Measurements from ENCODE around the gene SOS2.
A peak's percentile ranks its signal among the peaks of the same experiment; 100 is the strongest.

The SOS2 gene

GRCh38 chr14:50123062-50123461 is 108.3 kb downstream of the SOS2 start:
- no peak for DNase-seq
- Histone ChIP-seq H3K27me3 (replicated peaks; ENCODE audit: control insufficient read depth, insufficient read depth, low read length, poor library complexity, severe bottlenecking) (no peaks in the 10 kb centered on the region), H3K9me3 (ENCODE audit: control insufficient read depth, low read length) (no peaks in the 10 kb centered on the region), H3K36me3 (ENCODE audit: control insufficient read depth, insufficient read depth, low read length) (peaks cover 8% of the 10 kb centered on the region), H3K27ac (ENCODE audit: insufficient read depth, low read length, poor library complexity, severe bottlenecking) (no peak overlapping the region), H3K4me1 (ENCODE audit: control insufficient read depth, insufficient read depth, low read length, poor library complexity, severe bottlenecking) (no peaks in the 10 kb centered on the region), H3K4me3 (ENCODE audit: insufficient read depth, low read depth, low read length, poor library complexity, severe bottlenecking) (no peak overlapping the region)

GRCh38 chr14:50122291-50122690 is 109.1 kb downstream of the SOS2 start:
- Histone ChIP-seq H3K36me3 (ENCODE audit: control insufficient read depth, insufficient read depth, low read length) (peaks cover 8% of the 10 kb centered on the region), H3K27me3 (replicated peaks; ENCODE audit: control insufficient read depth, insufficient read depth, low read length, poor library complexity, severe bottlenecking) (no peaks in the 10 kb centered on the region), H3K4me1 (ENCODE audit: control insufficient read depth, insufficient read depth, low read length, poor library complexity, severe bottlenecking) (no peaks in the 10 kb centered on the region), H3K27ac (ENCODE audit: insufficient read depth, low read length, poor library complexity, severe bottlenecking) (no peak overlapping the region), H3K9me3 (ENCODE audit: control insufficient read depth, low read length) (no peaks in the 10 kb centered on the region), H3K4me3 (ENCODE audit: insufficient read depth, low read depth, low read length, poor library complexity, severe bottlenecking) (no peak overlapping the region)
- DNase-seq: no peak

- H3K27ac ChIP-seq (ENCODE audit: insufficient read depth, low read length, poor library complexity, severe bottlenecking): no peak overlapping the region
- no peaks in the 10 kb centered on the region for H3K9me3 ChIP-seq (ENCODE audit: control insufficient read depth, low read length)
- H3K36me3 ChIP-seq (ENCODE audit: control insufficient read depth, insufficient read depth, low read length): peaks cover 8% of the 10 kb centered on the region
- no peaks in the 10 kb centered on the region for H3K27me3 ChIP-seq (replicated peaks; ENCODE audit: control insufficient read depth, insufficient read depth, low read length, poor library complexity, severe bottlenecking)
- H3K4me3 ChIP-seq (ENCODE audit: insufficient read depth, low read depth, low read length, poor library complexity, severe bottlenecking): no peak overlapping the region
- DNase-seq: no peak
- H3K4me1 ChIP-seq (ENCODE audit: control insufficient read depth, insufficient read depth, low read length, poor library complexity, severe bottlenecking): peaks cover 6% of the 10 kb centered on the region
These were observed 109.9 kb downstream of the SOS2 start for GRCh38 chr14:50121486-50121885.

- no peak overlapping the region for H3K27ac ChIP-seq (ENCODE audit: insufficient read depth, low read length, poor library complexity, severe bottlenecking)
- no peaks in the 10 kb centered on the region for H3K9me3 ChIP-seq (ENCODE audit: control insufficient read depth, low read length)
- H3K4me1 ChIP-seq (ENCODE audit: control insufficient read depth, insufficient read depth, low read length, poor library complexity, severe bottlenecking): peaks cover 10% of the 10 kb centered on the region
- peaks cover 17% of the 10 kb centered on the region for H3K36me3 ChIP-seq (ENCODE audit: control insufficient read depth, insufficient read depth, low read length)
- H3K27me3 ChIP-seq (replicated peaks; ENCODE audit: control insufficient read depth, insufficient read depth, low read length, poor library complexity, severe bottlenecking): no peaks in the 10 kb centered on the region
- DNase-seq: no peak
- no peak overlapping the region for H3K4me3 ChIP-seq (ENCODE audit: insufficient read depth, low read depth, low read length, poor library complexity, severe bottlenecking)
These were observed 113.9 kb downstream of the SOS2 start for GRCh38 chr14:50117456-50117855.

GRCh38 chr14:50116966-50117365 is 114.4 kb downstream of the SOS2 start:
- Histone ChIP-seq H3K4me3 (ENCODE audit: insufficient read depth, low read depth, low read length, poor library complexity, severe bottlenecking) (peak overlapping the region; percentile 85), H3K27ac (ENCODE audit: insufficient read depth, low read length, poor library complexity, severe bottlenecking) (peak overlapping the region; percentile 92), H3K36me3 (ENCODE audit: control insufficient read depth, insufficient read depth, low read length) (peaks cover 21% of the 10 kb centered on the region), H3K9me3 (ENCODE audit: control insufficient read depth, low read length) (no peaks in the 10 kb centered on the region), H3K4me1 (ENCODE audit: control insufficient read depth, insufficient read depth, low read length, poor library complexity, severe bottlenecking) (peaks cover 10% of the 10 kb centered on the region), H3K27me3 (replicated peaks; ENCODE audit: control insufficient read depth, insufficient read depth, low read length, poor library complexity, severe bottlenecking) (no peaks in the 10 kb centered on the region)
- no peak for DNase-seq

GRCh38 chr14:50116181-50116956 is 115.0 kb downstream of the SOS2 start, which contains the start of gene VCPKMT:
TSS of gene VCPKMT (minus strand) at chr14:50116572. CDS start at chr14:50116552, 20 bp downstream.
- Histone ChIP-seq H3K27me3 (replicated peaks; ENCODE audit: control insufficient read depth, insufficient read depth, low read length, poor library complexity, severe bottlenecking) (no peaks in the 10 kb centered on the region), H3K27ac (ENCODE audit: insufficient read depth, low read length, poor library complexity, severe bottlenecking) (peak within 1 kb of the TSS; percentile 92), H3K4me1 (ENCODE audit: control insufficient read depth, insufficient read depth, low read length, poor library complexity, severe bottlenecking) (peaks cover 10% of the 10 kb centered on the region), H3K4me3 (ENCODE audit: insufficient read depth, low read depth, low read length, poor library complexity, severe bottlenecking) (peak within 1 kb of the TSS; percentile 85), H3K9me3 (ENCODE audit: control insufficient read depth, low read length) (no peaks in the 10 kb centered on the region), H3K36me3 (ENCODE audit: control insufficient read depth, insufficient read depth, low read length) (peaks cover 26% of the 10 kb centered on the region)
- DNase-seq: peak; percentile 88 to 91 (median 90)

GRCh38 chr14:50113381-50114035 is 117.9 kb downstream of the SOS2 start:
- Histone ChIP-seq H3K36me3 (ENCODE audit: control insufficient read depth, insufficient read depth, low read length) (peaks cover 41% of the 10 kb centered on the region), H3K4me3 (ENCODE audit: insufficient read depth, low read depth, low read length, poor library complexity, severe bottlenecking) (no peak overlapping the region), H3K4me1 (ENCODE audit: control insufficient read depth, insufficient read depth, low read length, poor library complexity, severe bottlenecking) (peaks cover 10% of the 10 kb centered on the region), H3K27me3 (replicated peaks; ENCODE audit: control insufficient read depth, insufficient read depth, low read length, poor library complexity, severe bottlenecking) (no peaks in the 10 kb centered on the region), H3K27ac (ENCODE audit: insufficient read depth, low read length, poor library complexity, severe bottlenecking) (peak overlapping the region; percentile 38), H3K9me3 (ENCODE audit: control insufficient read depth, low read length) (no peaks in the 10 kb centered on the region)
- DNase-seq: no peak

- DNase-seq: no peak
- Histone ChIP-seq H3K36me3 (ENCODE audit: control insufficient read depth, insufficient read depth, low read length) (peaks cover 41% of the 10 kb centered on the region), H3K4me3 (ENCODE audit: insufficient read depth, low read depth, low read length, poor library complexity, severe bottlenecking) (no peak overlapping the region), H3K27me3 (replicated peaks; ENCODE audit: control insufficient read depth, insufficient read depth, low read length, poor library complexity, severe bottlenecking) (no peaks in the 10 kb centered on the region), H3K4me1 (ENCODE audit: control insufficient read depth, insufficient read depth, low read length, poor library complexity, severe bottlenecking) (peaks cover 1% of the 10 kb centered on the region), H3K27ac (ENCODE audit: insufficient read depth, low read length, poor library complexity, severe bottlenecking) (no peak overlapping the region), H3K9me3 (ENCODE audit: control insufficient read depth, low read length) (no peaks in the 10 kb centered on the region)
These were observed 120.9 kb downstream of the SOS2 start for GRCh38 chr14:50110323-50111037.

- no peak for DNase-seq
- Histone ChIP-seq H3K27ac (ENCODE audit: insufficient read depth, low read length, poor library complexity, severe bottlenecking) (no peak overlapping the region), H3K4me3 (ENCODE audit: insufficient read depth, low read depth, low read length, poor library complexity, severe bottlenecking) (no peak overlapping the region), H3K27me3 (replicated peaks; ENCODE audit: control insufficient read depth, insufficient read depth, low read length, poor library complexity, severe bottlenecking) (no peaks in the 10 kb centered on the region), H3K36me3 (ENCODE audit: control insufficient read depth, insufficient read depth, low read length) (peaks cover 38% of the 10 kb centered on the region), H3K9me3 (ENCODE audit: control insufficient read depth, low read length) (no peaks in the 10 kb centered on the region), H3K4me1 (ENCODE audit: control insufficient read depth, insufficient read depth, low read length, poor library complexity, severe bottlenecking) (no peaks in the 10 kb centered on the region)
These were observed 122.0 kb downstream of the SOS2 start for GRCh38 chr14:50109342-50109741.

GRCh38 chr14:50107850-50108249 is 123.5 kb downstream of the SOS2 start:
- Histone ChIP-seq H3K9me3 (ENCODE audit: control insufficient read depth, low read length) (no peaks in the 10 kb centered on the region), H3K27me3 (replicated peaks; ENCODE audit: control insufficient read depth, insufficient read depth, low read length, poor library complexity, severe bottlenecking) (no peaks in the 10 kb centered on the region), H3K4me3 (ENCODE audit: insufficient read depth, low read depth, low read length, poor library complexity, severe bottlenecking) (no peak overlapping the region), H3K27ac (ENCODE audit: insufficient read depth, low read length, poor library complexity, severe bottlenecking) (no peak overlapping the region), H3K4me1 (ENCODE audit: control insufficient read depth, insufficient read depth, low read length, poor library complexity, severe bottlenecking) (no peaks in the 10 kb centered on the region), H3K36me3 (ENCODE audit: control insufficient read depth, insufficient read depth, low read length) (peaks cover 32% of the 10 kb centered on the region)
- no peak for DNase-seq
